GM10266 (cell line): Measurements from ENCODE around the gene CDNF.

Experiments used
- DNase-seq: peaks from one replicate; pipeline ENCODE4 v3.0.0; 2012; ENCODE audit errors: extremely low spot score
- CTCF ChIP-seq: IDR thresholded peaks from 2 replicates; pipeline ENCODE4 v1.5.1; 2012; ENCODE audit warnings: mild to moderate bottlenecking, low read depth; ENCODE audit not compliant: control insufficient read depth, insufficient read depth; ENCODE audit errors: missing control alignments

CDNF gene

DNA sequence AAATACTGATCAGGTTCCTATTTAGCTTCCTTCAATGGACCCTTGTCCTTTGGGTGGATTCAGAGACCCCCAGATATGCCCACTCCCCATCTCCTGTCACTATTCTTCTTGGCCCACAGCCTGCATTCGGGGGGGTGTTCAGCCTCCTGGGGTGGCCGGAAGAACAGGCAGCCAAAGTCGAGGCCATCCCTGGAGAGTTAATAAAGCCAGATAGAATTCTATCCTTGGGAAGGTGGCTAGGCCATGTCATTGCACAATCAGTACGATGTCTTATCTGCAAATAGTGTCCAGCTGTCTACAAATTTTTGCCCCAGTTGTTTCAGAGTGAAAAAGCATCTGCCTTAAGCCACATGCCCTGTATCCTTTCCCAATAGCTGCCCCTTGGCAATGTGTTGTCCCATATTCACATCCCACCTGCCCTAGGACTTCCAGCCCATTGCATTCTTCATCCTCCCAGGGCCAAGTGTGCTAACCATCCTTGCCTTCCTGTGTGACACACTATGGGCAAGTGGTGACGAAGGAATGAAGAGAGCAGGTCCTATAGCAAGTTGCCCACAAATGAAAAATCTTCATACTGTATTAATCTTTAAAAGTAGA is 53.3 kb downstream of the CDNF start:
- TF ChIP-seq CTCF: no peak
- no peak for DNase-seq

DNA sequence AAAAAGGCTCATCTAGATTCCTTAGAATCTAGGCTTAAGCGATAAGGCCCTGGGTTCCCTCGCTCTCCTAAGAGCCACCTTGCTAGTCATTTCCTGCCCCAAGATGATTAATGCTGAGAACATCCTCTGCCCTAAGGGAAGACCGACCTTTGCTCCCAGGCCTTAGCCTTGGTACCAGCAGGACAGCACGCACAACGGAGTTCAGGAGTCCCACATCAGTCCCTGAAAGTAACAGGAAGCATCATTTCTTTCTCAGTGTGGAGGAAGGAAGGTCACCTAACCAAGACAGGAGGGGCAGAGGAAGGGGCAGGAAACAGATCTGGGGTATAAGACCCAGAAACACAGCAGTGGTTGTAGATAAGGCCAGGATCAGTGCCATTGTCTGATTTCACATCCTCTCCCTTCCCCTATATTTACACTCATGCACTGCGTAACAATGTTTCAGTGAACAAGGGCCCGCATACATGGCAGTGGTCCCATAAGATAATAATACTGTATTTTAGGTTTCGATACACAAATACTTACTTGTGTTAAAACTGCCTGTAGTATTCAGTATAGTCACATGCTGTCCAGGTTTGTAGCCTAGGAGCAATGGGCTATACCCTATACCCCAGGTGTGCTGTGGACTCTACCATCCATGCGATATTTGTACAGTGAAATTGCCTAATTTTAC is 55.0 kb downstream of the CDNF start:
- DNase-seq: no peak
- TF ChIP-seq CTCF: no peak

- no peak for DNase-seq
- TF ChIP-seq CTCF: no peak
Measured at GRCh38 chr10:14781763-14782162, 56.1 kb downstream of the CDNF start.

DNA sequence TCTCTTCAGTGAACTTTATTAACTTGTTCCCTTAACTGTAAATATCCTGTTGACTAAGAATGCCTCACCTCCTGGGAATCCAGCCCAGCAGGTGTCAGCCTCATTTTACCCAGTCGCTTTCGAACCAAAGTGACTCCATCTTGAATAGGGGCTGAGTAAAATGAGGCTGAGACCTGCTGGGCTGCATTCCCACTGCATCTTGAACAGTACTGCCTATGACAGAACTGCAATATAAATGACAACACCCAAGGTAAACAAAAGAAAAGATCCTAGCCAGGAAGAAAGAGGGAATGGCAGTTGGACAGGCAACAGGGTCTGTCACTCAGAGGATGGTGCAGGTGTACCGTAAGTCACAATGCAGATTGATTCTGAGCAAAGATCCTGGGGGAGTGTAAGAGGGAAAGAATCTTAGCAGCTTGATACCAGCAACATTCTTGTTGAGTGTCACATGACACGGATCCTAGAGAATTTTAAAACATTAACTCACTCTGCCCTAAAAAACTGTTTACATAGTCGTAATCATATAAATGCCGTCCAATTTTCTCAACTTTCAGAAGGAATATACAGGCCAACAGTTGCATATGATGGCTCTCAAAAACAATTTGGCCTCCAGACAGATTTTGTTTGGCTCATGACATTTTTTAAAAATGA is 58.7 kb downstream of the CDNF start:
- TF ChIP-seq CTCF: no peak
- DNase-seq: no peak

- no peak for TF ChIP-seq CTCF
- no peak for DNase-seq
Measured at GRCh38 chr10:14776546-14776945, 61.3 kb downstream of the CDNF start.

DNA sequence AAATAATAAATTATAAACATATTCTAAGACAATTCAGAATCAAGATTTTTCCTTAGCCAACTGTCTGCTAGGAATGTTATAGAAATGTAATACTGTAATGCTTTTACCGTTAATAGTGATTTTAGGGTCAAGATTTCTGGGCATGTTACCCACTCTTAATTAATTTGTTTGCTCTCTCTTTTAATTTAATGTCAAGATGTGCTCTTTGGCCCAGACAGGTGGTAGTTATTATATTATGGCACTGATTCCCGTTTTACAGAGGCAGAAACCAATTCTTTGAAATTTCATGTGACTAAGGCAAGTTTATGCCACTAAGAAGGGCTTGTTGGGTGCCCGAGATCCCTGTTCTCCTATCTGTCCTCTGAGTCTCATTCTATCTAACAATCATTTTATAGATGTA is 62.2 kb downstream of the CDNF start:
- no peak for TF ChIP-seq CTCF
- no peak for DNase-seq

- no peak for DNase-seq
- TF ChIP-seq CTCF: no peak
Measured at GRCh38 chr10:14774797-14775196, 63.0 kb downstream of the CDNF start, which contains the start of gene FAM107B. Gene FAM107B (minus strand): TSS chr10:14774897. CDS start chr10:14774663, 234 bp downstream.
